B cell (primary cell): Measurements from ENCODE around the gene ASTE1. TPM values are rescaled to one million over a fixed set of nuclear protein-coding genes. Genes with fewer than 3 reads are reported as not detected.

Experiments used
- ATAC-seq: fragments of 200-7000 bp; cut with Tn5 transposase; one replicate; pipeline ENCODE4 v1.10.0; 2021; ENCODE audit warnings: low read depth, mild to moderate bottlenecking, moderate number of reproducible peaks, moderate library complexity
- CTCF ChIA-PET: fragments of 350-600 bp; sonication (Branson Sonifier 250); formaldehyde crosslinking; loops from one replicate; lab custom pipeline; 2021; ENCODE audit warnings: antibody characterized with exemption, inconsistent platforms; lab: Charles Lee
- POLR2A ChIA-PET: fragments of 350-600 bp; sonication (Branson Sonifier 250); formaldehyde crosslinking; loops from one replicate; lab custom pipeline; 2021; ENCODE audit warnings: antibody characterized with exemption; lab: Charles Lee
- DNase-seq: peaks from one replicate; pipeline ENCODE4 v3.0.0; 2013
- H2AFZ ChIP-seq: 2 replicates; pipeline ENCODE4 v1.6.1; 2012; ENCODE audit warnings: mild to moderate bottlenecking, low read depth, low read length; ENCODE audit not compliant: insufficient read depth, poor library complexity, severe bottlenecking
- H3K27ac ChIP-seq, 2 donors: 1 replicate in 1 of 2; 2 replicates in 1 of 2; pipeline ENCODE4 v1.5.1; 2012 to 2013; ENCODE audit warnings: low read length in 2 of 2, mild to moderate bottlenecking in 2 of 2, moderate library complexity in 1 of 2
- H3K27me3 ChIP-seq, 4 experiments: fragments of 200-600 bp in 1 of 4; sonication (generic) in 1 of 4; replicated peaks in 1 of 4; 1 replicate in 2 of 4; 2 replicates in 2 of 4; pipeline versions ENCODE4 v1.6.1 to v1.7.0; 2013 to 2016; ENCODE audit warnings: low read length in 3 of 4, mild to moderate bottlenecking in 2 of 4, mixed read lengths in 1 of 4, moderate library complexity in 1 of 4; ENCODE audit not compliant: insufficient read depth in 4 of 4, control insufficient read depth in 3 of 4; ENCODE audit errors: control extremely low read depth in 1 of 4
- H3K36me3 ChIP-seq, 2 experiments: replicated peaks in 1 of 2; 1 replicate in 1 of 2; 2 replicates in 1 of 2; pipeline versions ENCODE4 v1.6.1 to v1.7.1; 2013; ENCODE audit warnings: low read length in 1 of 2; ENCODE audit not compliant: insufficient read depth in 2 of 2, control insufficient read depth in 1 of 2; ENCODE audit errors: control extremely low read depth in 1 of 2, extremely low read depth in 1 of 2
- H3K4me1 ChIP-seq, 2 donors: fragments of 200-600 bp in 1 of 2; sonication (generic) in 1 of 2; 1 replicate in 1 of 2; 2 replicates in 1 of 2; pipeline versions ENCODE4 v1.5.1 to v1.6.1; 2013 to 2017; ENCODE audit warnings: low read length in 2 of 2; ENCODE audit not compliant: control insufficient read depth in 2 of 2, insufficient read depth in 2 of 2
- H3K4me2 ChIP-seq: replicated peaks from 2 replicates; pipeline ENCODE3; 2012; ENCODE audit warnings: mild to moderate bottlenecking, low read depth, low read length; ENCODE audit not compliant: poor library complexity, severe bottlenecking
- H3K4me3 ChIP-seq, 5 experiments: fragments of 200-600 bp in 1 of 5; sonication (generic) in 1 of 5; 1 replicate in 3 of 5; 2 replicates in 2 of 5; pipeline versions ENCODE4 v1.5.1 to v1.7.0; 2011 to 2016; ENCODE audit warnings: low read length in 4 of 5, mild to moderate bottlenecking in 4 of 5, low read depth in 2 of 5, control low read depth in 1 of 5, moderate library complexity in 1 of 5; ENCODE audit not compliant: insufficient read depth in 1 of 5; ENCODE audit errors: control extremely low read depth in 1 of 5, extremely low read depth in 1 of 5
- H3K79me2 ChIP-seq: fragments of 200-600 bp; sonication (generic); one replicate; pipeline ENCODE4 v1.6.0; 2016; ENCODE audit warnings: low read length; ENCODE audit not compliant: control insufficient read depth, insufficient read depth
- H3K9ac ChIP-seq: fragments of 200-600 bp; sonication (generic); 2 replicates; pipeline ENCODE4 v1.6.1; 2017; ENCODE audit warnings: mild to moderate bottlenecking, low read length, moderate library complexity
- H3K9me3 ChIP-seq, 3 donors: one replicate each; pipeline versions ENCODE4 v1.6.1 to v1.7.1; 2013; ENCODE audit warnings: low read length in 2 of 3; ENCODE audit not compliant: control insufficient read depth in 2 of 3, insufficient read depth in 1 of 3; ENCODE audit errors: control extremely low read depth in 1 of 3
- H4K20me1 ChIP-seq: 2 replicates; pipeline ENCODE4 v1.6.0; 2012; ENCODE audit warnings: mild to moderate bottlenecking, low read length; ENCODE audit not compliant: insufficient read depth, control insufficient read depth, poor library complexity, severe bottlenecking
- H3K27ac Mint-ChIP-seq: one replicate; pipeline ENCODE4 v1.8.0; 2021; ENCODE audit warnings: mixed read lengths
- H3K27me3 Mint-ChIP-seq: one replicate; pipeline ENCODE4 v1.8.0; 2021; ENCODE audit warnings: mixed read lengths
- H3K4me1 Mint-ChIP-seq: one replicate; pipeline ENCODE4 v1.8.0; 2021; ENCODE audit warnings: mixed read lengths
- H3K4me3 Mint-ChIP-seq: one replicate; pipeline ENCODE4 v1.8.0; 2021; ENCODE audit warnings: mixed read lengths
- H3K9me3 Mint-ChIP-seq: one replicate; pipeline ENCODE4 v1.8.0; 2022; ENCODE audit warnings: mixed read lengths; ENCODE audit not compliant: insufficient read depth
- CTCF ChIP-seq: fragments of 200-600 bp; IDR thresholded peaks from one replicate; pipeline ENCODE4 v1.8.0; 2022; ENCODE audit warnings: antibody characterized with exemption, mild to moderate bottlenecking
- EZH2 ChIP-seq: IDR thresholded peaks from 2 replicates; pipeline ENCODE4 v1.6.1; 2012; ENCODE audit warnings: borderline replicate concordance, low read depth, mild to moderate bottlenecking, moderate library complexity, low read length; ENCODE audit not compliant: insufficient read depth, poor library complexity, severe bottlenecking
- WGBS: methylation state at CpG from one replicate; pipeline ENCODE4 v1.1.5; 2013; ENCODE audit warnings: missing lambda C conversion rate; ENCODE audit not compliant: insufficient coverage; 5-methylcytosine and 5-hydroxymethylcytosine counted together
- intact Hi-C: fragments of 100-400 bp; cut with micrococcal nuclease; formaldehyde crosslinking; loops from one replicate; pipeline ENCODE4 v1.10.0; 2022
- polyA plus RNA-seq: library from polyadenylated mRNA; depleted of rRNA; stranded (reverse); fragments of >200 nt; gene quantifications from 2 replicates; pipeline ENCODE4 v1.2.3, GENCODE V29; 2012
- total RNA-seq, 2 donors: library from RNA; stranded (reverse); fragments of 120-200 nt in 1 of 2; gene quantifications; 1 replicate in 1 of 2; 2 replicates in 1 of 2; pipeline versions ENCODE4 v1.2.3 to v1.2.4, GENCODE V29; 2013 to 2022

The ASTE1 gene
- total and polyA plus RNA-seq, 2 donors (not counting 1 experiment from before 2014, with no cell fraction given): 7.3 to 21.8 TPM

- Histone ChIP-seq H3K79me2 (no peaks in the 10 kb centered on the region), H2AFZ (no peak overlapping the region), H3K9ac (no peak overlapping the region), H3K4me1 (no peaks in the 10 kb centered on the region), H3K4me2 (no peak overlapping the region), H3K4me3 (no peak overlapping the region), H3K27ac (no peak overlapping the region), H4K20me1 (no peaks in the 10 kb centered on the region), H3K27me3 (no peaks in the 10 kb centered on the region), H3K36me3 (no peaks in the 10 kb centered on the region), H3K9me3 (no peaks in the 10 kb centered on the region)
- WGBS: no CpG with 5 or more reads among the region's 3 CpGs
- ATAC-seq (no peak), DNase-seq (no peak)
- TF ChIP-seq CTCF: no peak
- peaks cover 6% of the 10 kb centered on the region for H3K27me3 Mint-ChIP-seq
- CTCF ChIA-PET: no interaction called here
- no peak overlapping the region for H3K27ac Mint-ChIP-seq
- no peaks in the 10 kb centered on the region for H3K9me3 Mint-ChIP-seq
- intact Hi-C loops: no loop called here
- no peak overlapping the region for H3K4me3 Mint-ChIP-seq
- no peaks in the 10 kb centered on the region for H3K4me1 Mint-ChIP-seq
- POLR2A ChIA-PET: no interaction called here
Observed at GRCh38 chr3:131050001-131050400, 23.4 kb upstream of the ASTE1 start.

GRCh38 chr3:131048030-131048429, 21.4 kb upstream of the ASTE1 start:
- H3K27me3 Mint-ChIP-seq: peaks cover 14% of the 10 kb centered on the region
- H3K9me3 ChIP-seq: no peaks in the 10 kb centered on the region
- no peak for DNase-seq
- ChIA-PET POLR2A (no interaction called here), CTCF (interaction anchor here (1.2 kb wide), 1 partner anchor 15 kb away, joined by 3 read pairs; no protein-coding TSS in a partner anchor)
- H2AFZ ChIP-seq: no peak overlapping the region
- H3K27ac ChIP-seq: no peak overlapping the region
- H3K27me3 ChIP-seq: no peaks in the 10 kb centered on the region
- H3K36me3 ChIP-seq: no peaks in the 10 kb centered on the region
- 87% methylated on average over 7 of the region's 7 CpGs for WGBS
- H4K20me1 ChIP-seq: no peaks in the 10 kb centered on the region
- H3K4me1 ChIP-seq: no peaks in the 10 kb centered on the region
- TF ChIP-seq CTCF: no peak
- no peak for TF ChIP-seq EZH2
- intact Hi-C loops: no loop called here
- H3K4me3 Mint-ChIP-seq: no peak overlapping the region
- H3K9ac ChIP-seq: no peak overlapping the region
- H3K9me3 Mint-ChIP-seq: peaks cover 2% of the 10 kb centered on the region
- no peak for ATAC-seq
- H3K79me2 ChIP-seq: no peaks in the 10 kb centered on the region
- H3K27ac Mint-ChIP-seq: no peak overlapping the region
- no peak overlapping the region for H3K4me2 ChIP-seq
- no peaks in the 10 kb centered on the region for H3K4me1 Mint-ChIP-seq
- H3K4me3 ChIP-seq: no peak overlapping the region
